GM03348 (cell line): ENCODE results near the gene GJA3.
A peak's percentile ranks its signal among the peaks of the same experiment; 100 is the strongest.

ENCODE experiments used
- DNase-seq: peaks from one replicate; pipeline ENCODE4 v3.0.0; 2012; ENCODE audit warnings: low spot score

The GJA3 gene

GRCh38 chr13:20128459-20128931, 32.4 kb downstream of the GJA3 start:
- no peak for DNase-seq

GRCh38 chr13:20127562-20128458, 33.0 kb downstream of the GJA3 start:
- peak; percentile 74 for DNase-seq

- DNase-seq = no peak
Measured at GRCh38 chr13:20127262-20127561, 33.6 kb downstream of the GJA3 start.

- no peak for DNase-seq
Measured at GRCh38 chr13:20126541-20127261, 34.2 kb downstream of the GJA3 start.

GRCh38 chr13:20125783-20126165, 35.1 kb downstream of the GJA3 start:
- DNase-seq = no peak

- peak; percentile 62 for DNase-seq
Measured at GRCh38 chr13:20125129-20125782, 35.6 kb downstream of the GJA3 start.

GRCh38 chr13:20124303-20124702, 36.5 kb downstream of the GJA3 start:
- DNase-seq = no peak

- no peak for DNase-seq
Measured at GRCh38 chr13:20121159-20121525, 39.7 kb downstream of the GJA3 start.

- DNase-seq = no peak
Measured at GRCh38 chr13:20119960-20120359, 40.9 kb downstream of the GJA3 start.

GRCh38 chr13:20118268-20119140, 42.3 kb downstream of the GJA3 start:
- DNase-seq = peak; percentile 81

GRCh38 chr13:20116213-20116612, 44.6 kb downstream of the GJA3 start:
- no peak for DNase-seq

- no peak for DNase-seq
Measured at GRCh38 chr13:20114066-20114610, 46.7 kb downstream of the GJA3 start.

- DNase-seq = no peak
Measured at GRCh38 chr13:20109037-20109436, 51.8 kb downstream of the GJA3 start.

- no peak for DNase-seq
Measured at GRCh38 chr13:20106742-20107141, 54.1 kb downstream of the GJA3 start.

- no peak for DNase-seq
Measured at GRCh38 chr13:20105161-20105689, 55.6 kb downstream of the GJA3 start.

- peak; percentile 48 for DNase-seq
Measured at GRCh38 chr13:20102525-20103180, 58.2 kb downstream of the GJA3 start.

GRCh38 chr13:20101467-20102316, 59.2 kb downstream of the GJA3 start:
- no peak for DNase-seq

GRCh38 chr13:20099319-20099718, 61.5 kb downstream of the GJA3 start:
- DNase-seq = no peak

- no peak for DNase-seq
Measured at GRCh38 chr13:20093951-20094350, 66.9 kb downstream of the GJA3 start.

GRCh38 chr13:20090349-20090748, 70.5 kb downstream of the GJA3 start:
- DNase-seq = no peak
